Stimulated activated CD4-positive, alpha-beta T cell treated with anti-CD3 and anti-CD28 coated beads, Interleukin-1b, Interleukin-23, amount 100 ng/mL, for 4 hours (primary cell): ENCODE results near the gene KNTC1.
"Not testable (repeated sequence)": the region's sequence is repeated elsewhere in the genome, so short reads cannot be mapped to it uniquely, and the experiment has no call there.

ENCODE experiments used
- DNase-seq, 2 donors: peaks; one replicate each; pipeline ENCODE4 v3.0.0-alpha.2; 2020; ENCODE audit warnings: low read depth in 2 of 2

The KNTC1 gene

DNA sequence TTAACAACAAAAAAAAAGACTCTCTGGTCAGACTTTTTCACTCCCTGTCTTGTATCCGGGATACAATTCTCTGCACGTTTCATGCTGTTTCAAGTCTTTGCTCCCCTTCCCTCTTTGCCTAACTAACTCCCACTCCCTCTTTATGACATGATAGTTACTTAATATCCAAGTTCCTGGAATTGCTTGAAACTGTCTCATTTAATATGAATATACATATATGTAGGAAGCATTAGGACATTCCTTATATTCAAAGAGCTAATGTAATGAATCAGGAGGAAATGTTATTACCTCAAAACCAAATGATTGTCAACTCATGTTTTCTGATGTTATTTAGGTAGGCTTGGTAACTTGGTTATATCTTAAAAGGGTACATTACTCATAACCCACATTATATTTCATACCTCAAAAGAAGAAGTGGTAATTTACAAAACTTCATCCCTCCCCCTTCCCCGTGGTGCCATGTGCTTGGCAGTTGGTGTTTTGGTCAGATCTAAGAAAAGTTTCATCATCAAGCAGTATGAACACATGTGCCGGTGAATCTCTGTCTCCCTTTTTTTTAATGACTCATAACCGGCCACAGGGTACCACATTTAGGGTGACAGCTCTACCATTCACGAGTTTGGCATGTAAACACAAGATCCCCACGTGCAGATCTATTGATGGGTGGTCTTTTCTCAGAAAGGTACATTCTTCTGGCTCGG is 119.6 kb downstream of the KNTC1 start:
- DNase-seq = peak; percentile 19 to 40

GRCh38 chr12:122651520-122652224 is 124.6 kb downstream of the KNTC1 start:
- DNase-seq = no peak

GRCh38 chr12:122653291-122653690 is 126.2 kb downstream of the KNTC1 start:
- DNase-seq = not testable (repeated sequence)

GRCh38 chr12:122656298-122656697 is 129.2 kb downstream of the KNTC1 start:
- DNase-seq = no peak

- no peak for DNase-seq
Measured at GRCh38 chr12:122659579-122659978, 132.5 kb downstream of the KNTC1 start.

- no peak for DNase-seq
Measured at GRCh38 chr12:122661246-122661645, 134.2 kb downstream of the KNTC1 start.

- no peak for DNase-seq
Measured at GRCh38 chr12:122661938-122662337, 134.9 kb downstream of the KNTC1 start.

DNA sequence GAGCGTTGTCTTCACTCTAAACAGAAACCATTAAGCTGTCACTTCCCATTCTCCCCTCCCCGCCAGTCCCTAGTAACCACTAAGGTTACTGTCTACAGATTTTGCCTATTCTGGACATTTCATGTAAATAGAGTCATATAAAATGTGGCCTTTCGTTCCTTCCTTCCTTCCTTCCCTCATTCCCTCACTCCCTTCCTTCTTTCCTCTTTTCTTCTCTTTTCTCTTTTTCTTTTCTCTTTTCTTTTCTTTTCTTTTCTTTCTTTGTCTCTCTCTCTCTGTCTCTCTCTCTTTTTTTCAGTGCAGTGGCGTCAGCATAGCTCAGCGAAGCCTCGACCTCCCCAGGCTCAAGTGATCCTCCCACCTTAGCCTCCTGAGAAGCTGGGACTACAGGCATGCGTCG is 138.3 kb downstream of the KNTC1 start:
- no peak for DNase-seq

DNA sequence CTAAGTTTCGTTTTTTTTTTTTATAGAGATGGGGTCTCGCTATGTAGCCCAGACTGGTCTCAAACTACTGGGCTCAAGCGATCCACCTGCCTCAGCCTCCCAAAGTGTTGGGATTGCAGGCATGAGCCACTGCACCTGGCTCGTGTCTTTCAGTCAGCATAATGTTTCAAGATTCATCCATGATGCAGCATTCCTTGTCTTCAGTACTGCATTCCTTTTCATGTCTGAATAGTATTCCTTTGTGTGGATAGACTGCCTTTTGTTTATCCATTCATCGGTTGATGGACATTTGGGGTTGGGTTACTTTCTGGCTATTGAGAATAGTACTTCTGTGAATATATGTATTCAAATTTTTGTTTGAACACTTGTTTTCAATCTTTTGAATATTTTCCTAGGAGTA is 138.7 kb downstream of the KNTC1 start:
- DNase-seq = no peak

GRCh38 chr12:122668268-122668667 is 141.2 kb downstream of the KNTC1 start:
- no peak for DNase-seq

- DNase-seq = no peak
Measured at GRCh38 chr12:122669397-122670070, 142.5 kb downstream of the KNTC1 start.

GRCh38 chr12:122672515-122672914 is 145.5 kb downstream of the KNTC1 start:
- no peak for DNase-seq
